MM.1S (cell line): ENCODE data around the gene CHPF2.

ENCODE experiments used
- CTCF ChIP-seq: fragments of 300-600 bp; sonication (generic); IDR thresholded peaks from 2 replicates; pipeline ENCODE4 v1.5.1; 2016; ENCODE audit warnings: antibody characterized with exemption, low read length, mixed read lengths
- EZH2 ChIP-seq: fragments of 300-600 bp; sonication (generic); optimal IDR thresholded peaks from 2 replicates; pipeline ENCODE3; 2017; ENCODE audit warnings: low read depth, mild to moderate bottlenecking, antibody characterized with exemption, low read length, mixed read lengths
- EZH2phosphoT487 ChIP-seq: fragments of 300-600 bp; sonication (generic); IDR thresholded peaks from 2 replicates; pipeline ENCODE4 v1.6.1; 2018; ENCODE audit warnings: antibody characterized with exemption, low read length

DNA sequence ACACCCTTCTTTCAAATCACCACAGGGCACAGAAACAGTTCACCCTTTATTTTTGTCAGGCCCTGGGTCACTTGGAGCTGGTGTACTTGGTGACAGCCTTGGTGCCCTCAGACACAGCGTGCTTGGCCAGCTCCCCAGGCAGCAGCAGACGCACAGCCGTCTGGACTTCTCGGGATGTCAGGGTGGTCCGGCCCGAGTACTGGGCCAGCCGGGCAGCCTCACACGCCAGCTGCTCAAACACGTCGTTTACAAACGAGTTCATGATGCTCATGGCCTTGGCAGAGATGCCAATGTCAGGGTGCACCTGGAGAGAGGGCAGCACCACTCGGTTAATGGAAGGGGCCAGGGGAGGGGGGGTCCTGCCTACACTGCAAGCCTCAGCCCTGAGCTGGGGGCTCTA, 24.5 kb upstream of the CHPF2 start:
- TF ChIP-seq CTCF: no peak
- no peak for TF ChIP-seq EZH2
- no peak for TF ChIP-seq EZH2phosphoT487
